Measurements from ENCODE around the gene PLEKHO2.
A peak's percentile ranks its signal among the peaks of the same experiment; 100 is the strongest.

Gene PLEKHO2

DNA sequence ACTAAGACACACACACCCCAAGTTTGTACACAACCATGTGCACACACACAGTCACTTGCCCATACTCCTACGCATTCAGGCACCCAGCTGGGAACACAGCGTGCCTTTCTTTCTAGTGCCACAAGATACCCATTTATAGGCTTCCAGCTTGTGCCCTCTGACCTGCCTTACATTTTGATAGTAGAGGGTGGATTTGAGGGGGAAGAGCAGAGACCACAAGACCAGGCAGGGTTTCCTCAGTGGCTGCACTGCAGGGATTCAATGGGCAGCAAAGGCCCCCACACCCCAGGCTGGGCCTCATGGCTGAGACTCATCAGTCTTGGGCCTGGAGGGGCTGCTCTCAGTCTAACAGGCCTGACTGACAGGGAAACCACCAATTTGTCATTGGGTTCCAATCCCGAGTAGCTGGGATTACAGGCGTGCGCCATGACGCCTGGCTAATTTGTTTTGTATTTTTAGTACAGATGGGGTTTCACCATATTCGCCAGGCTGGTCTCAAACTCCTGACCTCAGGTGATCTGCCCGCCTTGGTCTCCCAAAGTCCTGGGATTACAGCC, 51.2 kb downstream of the PLEKHO2 start:
- no peak for DNase-seq (ENCODE audit: low read depth, low spot score)

DNA sequence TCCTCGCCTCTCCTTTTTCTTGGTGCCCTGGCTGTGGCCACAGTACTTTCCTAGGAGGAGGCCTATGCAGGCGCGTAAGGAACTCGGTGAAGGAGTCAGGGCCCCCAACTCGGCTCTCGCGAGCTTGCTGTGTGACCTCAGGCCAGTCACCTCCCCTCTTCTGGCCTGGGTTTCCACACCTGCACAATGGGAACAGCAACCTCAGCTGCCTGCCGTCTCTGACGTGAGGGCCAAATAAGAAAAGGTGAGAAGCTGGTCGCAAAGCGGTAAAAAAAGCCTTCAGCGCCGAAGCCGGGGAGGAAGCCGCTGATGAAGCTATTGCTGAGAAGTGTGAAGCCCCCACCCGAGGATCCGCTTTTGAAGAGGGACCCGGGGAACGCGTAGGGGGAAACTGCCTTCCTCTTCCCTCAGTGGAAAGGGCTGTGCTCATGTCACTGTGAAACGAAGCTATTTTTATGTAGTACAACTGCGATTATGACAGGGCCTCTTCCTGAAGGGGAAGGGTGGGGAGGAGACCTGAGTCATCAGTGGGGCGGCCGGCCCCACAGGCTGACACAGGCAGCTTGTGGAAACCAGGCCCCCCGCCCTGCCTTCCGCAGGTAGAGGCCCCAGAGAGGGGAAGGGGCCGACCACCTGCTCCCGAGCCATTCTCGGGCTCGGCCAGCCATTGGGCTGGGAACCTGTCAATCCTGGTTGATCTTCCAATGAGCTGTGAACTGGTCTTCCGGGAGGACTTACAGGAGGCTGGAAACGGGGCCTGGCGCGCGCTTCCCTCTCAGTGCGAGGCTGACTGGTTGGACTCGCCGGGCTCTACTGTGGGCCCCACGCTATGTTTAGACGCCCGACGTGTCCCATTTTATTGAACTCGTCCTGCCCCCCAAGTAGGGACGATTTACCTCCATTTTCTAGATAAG, 52.0 kb downstream of the PLEKHO2 start:
- DNase-seq (ENCODE audit: low read depth, low spot score) = peak; percentile 89

DNA sequence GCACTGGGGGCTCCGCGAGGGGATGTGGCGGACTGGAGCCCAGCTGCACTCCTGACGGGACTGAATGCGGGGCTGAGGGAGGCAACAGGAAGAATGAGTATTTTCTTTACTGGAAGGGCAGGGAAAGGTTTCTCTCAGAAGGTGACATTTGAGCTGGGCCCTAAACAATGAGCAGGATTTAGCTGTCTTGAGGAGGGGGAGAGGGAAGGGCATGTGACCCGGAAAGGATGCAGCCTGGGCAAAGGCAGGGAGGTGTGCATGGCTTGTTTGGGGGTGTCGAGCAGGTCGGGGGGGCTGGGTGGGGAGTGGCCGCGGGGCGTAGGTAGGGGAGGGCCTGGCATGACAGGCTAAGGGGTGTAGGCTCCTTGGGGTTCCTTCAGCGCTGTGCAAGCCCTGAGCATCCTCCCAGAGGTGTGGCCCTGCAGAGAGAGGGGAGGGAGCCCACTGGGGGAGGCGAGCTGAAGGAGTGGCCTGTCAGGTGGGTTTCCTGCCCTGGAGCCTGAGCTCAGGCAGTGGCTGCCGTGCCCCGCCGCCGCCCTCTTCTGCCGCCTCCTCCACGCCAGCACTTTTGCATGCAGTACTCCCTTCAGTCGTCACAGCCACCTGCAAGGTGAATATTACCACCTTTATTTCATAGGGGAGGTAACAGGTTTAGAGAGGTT, 52.8 kb downstream of the PLEKHO2 start:
- peak; percentile 63 for DNase-seq (ENCODE audit: low read depth, low spot score)

DNA sequence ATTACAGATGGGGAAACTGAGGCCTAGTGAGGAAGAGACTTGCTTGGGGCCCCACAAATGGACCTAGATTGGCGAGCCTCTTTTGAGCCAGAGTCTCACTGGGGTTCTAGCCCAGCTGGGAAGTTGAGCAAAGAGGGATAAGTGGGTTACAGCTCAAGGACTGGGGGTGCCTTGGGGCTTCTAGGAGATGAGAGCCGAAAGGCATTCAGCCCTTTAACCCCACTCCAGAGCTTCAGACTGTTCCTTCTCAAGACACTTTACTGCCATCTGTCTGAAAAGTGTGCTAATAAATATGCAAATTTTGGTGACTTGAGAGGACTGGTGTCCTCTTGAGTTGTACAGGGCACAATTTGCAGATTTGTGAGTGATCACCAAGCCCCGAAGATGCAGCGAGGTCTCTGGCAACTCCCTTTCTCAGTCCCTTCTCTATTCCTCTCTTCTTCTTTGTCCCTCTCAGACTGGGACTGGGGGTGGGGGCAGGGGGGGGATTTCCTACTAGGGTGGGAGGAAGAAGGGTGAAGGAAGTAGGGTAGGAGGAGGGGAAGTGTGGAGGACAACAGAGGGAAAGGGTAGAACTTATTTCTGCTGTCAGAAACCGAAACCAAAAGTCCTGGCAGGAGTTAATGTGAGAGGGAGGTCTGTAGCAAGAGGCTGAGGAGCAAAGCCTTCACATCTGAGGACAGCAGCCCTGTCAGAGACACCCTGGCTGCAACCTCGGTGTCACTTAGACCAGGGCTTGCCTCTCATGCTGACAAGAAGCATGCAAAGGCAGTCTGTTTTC, 53.8 kb downstream of the PLEKHO2 start:
- DNase-seq (ENCODE audit: low read depth, low spot score) = no peak

DNA sequence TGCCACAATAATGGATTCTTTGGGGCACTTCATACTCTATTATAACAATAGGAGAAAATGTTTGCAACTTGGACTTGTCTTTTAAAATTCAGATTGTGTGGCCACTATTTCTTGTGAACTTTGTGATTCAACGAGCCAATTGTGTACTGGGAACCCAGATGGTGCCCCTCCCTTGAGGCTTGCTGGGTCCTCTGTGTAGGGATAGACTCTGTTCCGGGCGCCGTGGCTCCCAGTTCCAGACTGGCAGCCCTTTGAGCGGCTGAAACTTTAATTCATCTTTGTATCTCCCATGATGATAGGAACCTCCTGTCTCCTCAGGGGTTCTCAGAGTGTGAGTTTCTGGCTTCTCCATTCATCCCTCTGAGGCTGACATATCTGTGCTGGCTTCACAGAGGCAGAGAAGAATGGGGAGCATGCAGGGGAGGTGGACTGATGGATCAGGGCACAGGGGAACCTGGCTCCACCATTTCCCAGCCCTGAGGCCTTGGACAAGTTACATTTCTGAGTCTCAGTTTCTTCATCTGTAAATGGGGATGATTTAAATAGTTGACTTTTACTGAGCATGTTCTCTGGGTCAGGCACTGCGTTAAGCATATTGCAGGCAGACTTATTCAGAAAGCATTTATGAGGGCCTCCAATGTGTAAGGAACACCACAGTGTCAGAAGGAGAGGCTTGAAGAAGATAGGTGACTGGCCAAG, 54.8 kb downstream of the PLEKHO2 start:
- DNase-seq (ENCODE audit: low read depth, low spot score) = no peak

DNA sequence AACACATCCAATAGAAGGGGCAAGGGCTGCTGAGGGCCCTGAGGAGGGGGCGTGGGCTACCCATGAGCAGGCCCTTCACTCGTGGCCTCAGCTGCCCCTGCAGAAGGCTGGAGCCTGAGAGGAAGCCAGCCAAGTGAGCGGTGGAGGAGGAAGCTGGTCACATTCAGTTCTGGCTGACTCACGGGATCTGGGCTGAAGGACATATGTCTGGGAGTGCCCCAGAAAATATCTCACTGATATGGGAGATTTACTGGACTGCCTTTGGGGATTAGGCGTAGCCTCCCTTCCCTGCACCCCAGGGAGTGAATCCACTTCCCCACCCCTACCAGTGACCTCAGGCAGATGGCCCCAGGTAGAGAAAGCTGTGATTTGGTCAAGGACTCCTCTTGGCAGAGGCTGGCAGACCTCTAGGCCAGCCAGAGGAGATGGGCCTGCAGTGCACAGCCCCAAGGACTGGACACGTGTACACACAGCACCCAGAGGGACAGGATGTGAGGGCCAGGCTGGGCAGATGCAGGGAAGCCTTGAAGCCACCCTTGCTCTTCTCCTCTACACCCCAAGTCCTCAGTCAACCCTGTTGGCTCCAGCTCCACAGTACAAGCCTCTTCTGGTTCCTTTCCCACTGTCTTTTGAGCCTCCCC, 55.8 kb downstream of the PLEKHO2 start:
- DNase-seq (ENCODE audit: low read depth, low spot score) = no peak

DNA sequence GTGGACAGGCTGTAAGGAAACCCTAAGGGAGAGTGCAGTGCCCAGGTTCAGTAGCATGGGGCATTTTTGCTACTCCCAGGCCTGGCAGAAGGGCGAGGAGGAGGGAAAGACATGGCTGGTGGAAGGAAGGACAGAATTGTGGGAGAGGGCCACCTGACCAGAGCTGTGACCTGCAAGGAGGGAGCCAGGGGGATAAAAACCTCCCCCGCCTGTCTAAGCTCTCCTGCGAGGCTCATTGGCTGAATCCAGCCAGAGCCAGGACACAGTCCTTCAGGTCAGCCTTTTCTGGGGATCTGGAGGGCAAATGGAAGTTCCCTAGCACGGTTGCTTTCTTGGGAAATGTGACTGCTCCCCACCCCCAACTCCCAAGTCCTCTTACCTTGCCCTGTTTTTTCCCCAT, 56.7 kb downstream of the PLEKHO2 start:
- DNase-seq (ENCODE audit: low read depth, low spot score) = no peak

DNA sequence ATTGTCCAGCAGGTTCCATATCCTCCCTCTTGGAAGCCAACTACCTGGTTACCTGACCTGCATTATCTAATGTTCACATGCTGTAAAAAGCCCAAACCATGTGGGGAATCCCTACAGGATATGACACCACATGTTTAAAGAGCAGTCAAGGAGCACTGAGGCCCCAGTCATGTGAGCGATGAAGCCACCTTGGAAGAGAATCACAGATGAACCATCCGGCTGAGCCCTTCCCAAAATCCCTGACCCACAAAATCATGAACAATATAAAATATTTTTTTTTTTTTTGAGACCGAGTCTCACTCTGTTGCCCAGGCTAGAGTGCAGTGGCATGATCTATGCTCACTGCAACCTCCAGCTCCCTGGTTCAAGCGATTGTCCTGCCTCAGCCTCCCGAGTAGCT, 59.4 kb downstream of the PLEKHO2 start:
- no peak for DNase-seq (ENCODE audit: low read depth, low spot score)

DNA sequence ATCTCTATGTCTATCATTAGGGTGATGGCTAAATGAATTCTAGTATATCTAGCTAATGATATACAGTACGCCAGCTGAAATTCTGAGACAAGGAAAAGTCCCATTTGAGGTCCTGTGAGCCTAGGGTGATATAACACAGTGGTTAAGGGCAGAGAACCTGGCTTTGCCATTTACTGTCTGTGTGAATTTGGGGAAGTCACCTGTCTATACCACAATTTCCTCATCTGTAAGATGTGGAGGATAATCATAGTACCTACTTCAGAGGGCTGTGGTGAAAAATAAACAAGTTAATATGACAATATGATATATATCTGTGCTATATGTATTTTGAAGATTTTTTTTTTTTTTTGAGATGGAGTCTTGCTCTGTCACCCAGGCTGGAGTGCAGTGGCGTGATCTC, 60.2 kb downstream of the PLEKHO2 start:
- no peak for DNase-seq (ENCODE audit: low read depth, low spot score)

DNA sequence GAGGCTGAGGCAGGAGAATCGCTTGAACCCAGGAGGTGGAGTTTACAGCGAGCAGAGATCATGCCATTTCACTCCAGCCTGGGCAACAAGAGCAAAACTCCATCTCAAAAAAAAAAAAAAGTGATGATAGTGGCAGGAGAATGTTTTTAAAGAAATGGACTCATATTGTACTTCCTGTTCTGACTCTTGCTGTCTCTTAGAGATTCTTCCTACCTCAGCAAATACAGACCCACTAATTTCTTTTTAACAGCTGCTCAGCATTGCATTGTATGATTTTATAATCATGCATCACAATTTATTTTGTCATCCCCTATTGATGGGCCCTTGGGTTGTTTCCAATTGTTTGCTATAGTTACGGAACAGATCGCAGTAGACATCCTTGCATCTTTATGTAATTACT, 61.1 kb downstream of the PLEKHO2 start:
- no peak for DNase-seq (ENCODE audit: low read depth, low spot score)

DNA sequence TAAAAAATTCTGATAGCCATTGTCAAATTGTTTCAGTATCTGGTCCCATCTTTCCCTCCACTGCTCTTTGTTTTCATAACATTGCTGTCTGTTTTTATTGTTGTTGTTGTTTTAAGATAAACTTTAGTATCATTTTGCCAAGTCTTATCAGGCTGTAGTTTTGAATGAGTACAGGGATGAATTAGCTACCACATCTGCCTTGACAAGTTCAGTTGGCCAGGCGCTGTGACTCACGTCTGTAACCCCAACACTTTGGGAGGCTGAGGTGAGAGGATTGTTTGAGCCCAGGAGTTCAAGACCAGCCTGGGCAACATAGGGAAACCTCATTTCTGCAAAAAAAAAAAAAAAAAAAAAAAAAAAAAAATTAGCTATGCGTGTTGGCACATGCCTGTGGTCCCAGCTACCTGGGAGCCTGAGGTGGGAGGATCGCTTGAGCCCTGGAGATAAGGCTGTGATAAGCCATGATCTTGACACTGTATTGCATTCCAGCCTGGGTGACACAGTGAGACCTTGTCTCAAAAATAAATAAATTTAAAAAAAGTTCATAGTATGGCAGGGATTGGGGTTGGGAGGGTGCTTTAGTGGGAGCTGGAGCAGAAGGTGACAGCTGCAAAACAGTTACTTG, 61.7 kb downstream of the PLEKHO2 start:
- no peak for DNase-seq (ENCODE audit: low read depth, low spot score)

DNA sequence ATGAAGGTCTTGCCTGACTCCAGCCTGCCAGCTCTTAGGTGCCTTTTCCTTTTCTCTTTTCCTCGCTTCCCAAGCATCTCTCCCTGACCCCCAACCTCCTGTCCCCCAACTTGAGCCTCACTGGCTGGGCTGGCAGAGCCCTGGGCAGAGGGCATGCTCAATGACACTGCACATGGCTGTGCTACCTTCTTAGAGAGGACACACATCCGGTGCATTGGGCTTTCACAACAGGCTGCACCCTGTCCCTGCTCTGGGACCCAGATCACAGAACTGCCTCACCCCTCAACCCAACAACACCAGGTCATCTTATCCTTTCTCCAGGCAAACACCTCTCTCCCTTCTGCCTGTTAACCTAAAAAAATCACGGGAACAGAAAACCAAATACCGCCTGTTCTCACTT, 62.5 kb downstream of the PLEKHO2 start:
- DNase-seq (ENCODE audit: low read depth, low spot score) = no peak

DNA sequence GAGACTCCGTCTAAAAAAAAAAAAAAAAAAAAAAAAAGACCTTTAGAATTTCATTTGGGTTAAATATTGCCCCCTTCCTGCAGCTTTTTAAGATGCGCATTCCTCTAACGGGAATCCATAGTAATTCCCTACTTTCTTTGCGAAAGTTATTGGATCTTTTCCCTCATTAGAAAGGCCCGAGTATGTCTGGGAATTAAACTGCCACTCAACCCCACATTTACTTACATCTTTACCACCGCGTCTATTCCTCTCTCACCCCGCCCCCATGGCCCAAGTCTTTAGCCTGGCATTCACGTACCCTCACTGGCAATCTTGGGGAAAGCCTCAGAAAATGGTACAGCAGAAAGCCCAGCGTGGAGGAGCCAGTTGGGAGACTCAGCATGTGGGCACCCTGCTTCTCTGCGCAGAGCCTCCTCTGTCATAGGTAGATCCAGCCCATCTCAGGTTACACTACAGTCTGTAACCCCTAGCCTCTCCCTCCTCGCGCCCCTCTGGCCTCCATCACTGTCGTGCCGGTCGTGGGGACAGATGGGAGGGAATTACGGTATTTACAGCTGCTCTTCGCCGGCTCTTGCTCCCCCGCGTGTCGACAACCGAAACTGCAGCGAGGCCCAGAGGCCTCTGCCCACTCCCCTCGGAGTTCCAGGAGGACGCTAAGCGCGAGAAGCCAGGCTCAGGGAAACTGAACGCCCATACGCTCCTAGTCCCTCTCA, 63.6 kb downstream of the PLEKHO2 start:
- no peak for DNase-seq (ENCODE audit: low read depth, low spot score)

DNA sequence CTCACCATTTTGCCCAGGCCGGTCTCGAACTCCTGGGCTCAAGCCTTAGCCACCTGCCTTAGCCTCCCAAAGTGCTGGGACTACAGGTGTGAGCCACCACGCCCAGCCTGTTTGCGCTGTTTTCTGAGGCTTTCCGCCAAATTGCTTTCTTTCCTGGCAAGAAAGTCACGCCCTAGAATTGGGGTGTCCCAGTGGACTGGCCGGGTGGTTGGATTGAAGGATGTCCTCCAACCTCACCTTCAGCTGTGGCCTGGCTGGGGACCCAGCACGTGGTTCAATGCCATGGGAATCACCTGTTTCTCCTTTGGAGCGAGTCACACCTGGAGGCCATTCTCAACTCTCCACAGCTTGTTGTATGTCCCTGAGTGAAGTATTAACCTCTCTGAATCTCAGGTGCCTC, 64.2 kb downstream of the PLEKHO2 start:
- DNase-seq (ENCODE audit: low read depth, low spot score) = no peak

DNA sequence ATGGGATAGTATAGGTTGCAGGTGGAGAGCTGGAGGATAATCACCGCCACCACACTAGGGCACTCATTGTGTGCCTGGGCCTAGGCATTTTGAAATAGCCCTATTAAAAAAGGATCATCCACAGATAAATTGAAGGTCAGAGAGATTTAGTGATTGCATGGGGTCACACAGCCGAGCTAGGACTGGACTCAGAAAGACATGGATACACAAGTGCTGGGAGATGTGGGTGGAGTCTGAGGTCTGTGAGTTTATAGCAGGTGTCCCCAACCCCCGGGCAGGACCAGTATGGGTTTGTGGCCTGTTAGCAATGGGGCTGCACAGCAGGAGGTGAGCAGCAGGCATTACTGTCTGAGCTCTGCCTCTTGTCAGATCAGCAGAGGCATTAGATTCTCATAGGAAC, 64.7 kb downstream of the PLEKHO2 start:
- DNase-seq (ENCODE audit: low read depth, low spot score) = no peak

DNA sequence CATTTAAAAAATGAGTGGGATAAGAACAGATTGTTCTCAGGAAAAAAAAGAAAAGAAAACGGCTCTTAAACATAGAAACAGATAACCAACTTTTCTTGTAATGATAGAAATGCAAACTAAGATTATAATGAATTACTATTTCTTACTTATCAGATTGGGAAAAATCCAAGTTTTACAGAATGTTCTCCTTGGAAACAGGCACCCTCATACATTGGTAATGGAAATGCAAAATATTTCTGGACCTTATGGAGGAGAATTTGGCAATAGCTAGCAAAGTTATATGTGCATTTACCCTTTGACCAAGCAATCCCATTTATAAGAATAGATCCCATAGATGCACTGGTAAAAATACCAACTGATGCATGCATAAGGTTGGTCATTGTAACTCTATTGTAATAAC, 66.3 kb downstream of the PLEKHO2 start:
- DNase-seq (ENCODE audit: low read depth, low spot score) = no peak

DNA sequence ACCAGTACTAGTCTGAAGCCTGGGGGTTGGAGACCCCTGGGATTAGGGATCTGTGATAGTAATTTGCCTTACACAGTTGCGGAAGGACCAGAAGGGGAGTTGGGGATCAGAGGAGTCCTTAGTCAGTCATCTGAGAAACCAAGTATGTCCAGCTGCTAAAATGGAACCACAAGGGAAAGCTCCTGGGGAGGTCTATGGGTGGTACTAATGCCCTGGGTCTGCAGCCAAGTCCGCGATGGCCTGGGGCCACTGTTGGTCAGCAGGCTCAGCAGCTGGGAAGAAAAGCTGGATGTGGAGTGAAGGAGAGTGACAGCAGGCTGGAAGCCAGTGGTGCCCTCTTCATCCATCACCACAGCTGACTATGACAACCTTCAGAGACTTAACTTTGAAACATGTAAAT, 67.8 kb downstream of the PLEKHO2 start:
- DNase-seq (ENCODE audit: low read depth, low spot score) = no peak

DNA sequence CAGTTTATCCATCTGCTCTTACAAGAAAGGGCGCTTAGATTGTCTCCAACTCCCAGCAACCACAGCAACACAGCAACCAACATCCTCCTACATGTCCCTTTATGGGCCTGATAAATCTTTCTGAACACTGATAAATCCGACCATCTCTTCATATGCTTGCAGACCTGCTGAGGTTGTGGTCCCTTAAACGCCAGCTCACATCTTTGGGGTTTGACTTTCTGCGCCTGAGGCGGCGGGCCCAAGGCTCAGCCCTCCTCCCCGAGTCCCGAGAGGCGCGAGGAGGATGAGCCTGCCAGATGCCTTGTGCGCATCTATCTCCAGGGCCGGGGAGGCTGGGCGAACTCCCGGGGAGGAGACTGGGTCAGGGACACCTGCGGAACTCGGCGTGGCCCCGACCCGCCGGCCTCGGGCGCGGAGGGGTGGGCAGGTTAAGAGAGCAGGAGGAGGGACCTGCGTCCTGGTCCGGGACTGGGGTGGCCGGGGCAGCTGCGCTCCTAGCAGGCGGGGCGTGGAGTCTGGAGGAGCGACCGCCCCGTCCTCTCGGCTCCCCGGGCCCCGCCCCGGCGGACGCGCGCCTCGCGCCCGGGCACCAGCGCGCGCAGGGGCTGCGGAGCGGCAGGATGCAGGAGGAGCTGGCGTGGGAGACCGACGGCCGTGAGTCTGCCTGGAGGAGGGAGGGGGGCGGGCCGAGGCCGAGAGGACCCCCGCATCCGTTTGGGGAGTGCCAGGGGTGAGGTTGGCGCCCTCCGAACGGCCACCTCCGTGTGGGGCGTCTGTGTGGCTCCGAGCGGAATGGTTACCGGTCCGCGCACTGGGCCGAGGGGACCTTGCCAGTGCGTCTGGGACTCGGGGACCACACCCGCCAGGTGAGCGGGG, 69.8 kb downstream of the PLEKHO2 start, which contains the start of gene ANKDD1A:
Gene ANKDD1A (plus strand): TSS at position 592 of the 876 bp plus-strand sequence. CDS start 29 bp downstream, at position 621.
- DNase-seq (ENCODE audit: low read depth, low spot score) = no peak

All from activated CD4-positive, CD25-positive, alpha-beta regulatory T cell treated with anti-CD3 and anti-CD28 coated beads, Interleukin-2, amount 50 U/mL, for 16 hours (primary cell).